CD4-positive, alpha-beta T cell treated with Interleukin-12 subunit alpha and Interleukin-12 subunit beta, for 1 hour (primary cell): ENCODE results near the gene PROX2.

ENCODE experiments used
- DNase-seq: peaks from one replicate; pipeline ENCODE4 v3.0.0-alpha.2; 2020

PROX2 gene

DNA sequence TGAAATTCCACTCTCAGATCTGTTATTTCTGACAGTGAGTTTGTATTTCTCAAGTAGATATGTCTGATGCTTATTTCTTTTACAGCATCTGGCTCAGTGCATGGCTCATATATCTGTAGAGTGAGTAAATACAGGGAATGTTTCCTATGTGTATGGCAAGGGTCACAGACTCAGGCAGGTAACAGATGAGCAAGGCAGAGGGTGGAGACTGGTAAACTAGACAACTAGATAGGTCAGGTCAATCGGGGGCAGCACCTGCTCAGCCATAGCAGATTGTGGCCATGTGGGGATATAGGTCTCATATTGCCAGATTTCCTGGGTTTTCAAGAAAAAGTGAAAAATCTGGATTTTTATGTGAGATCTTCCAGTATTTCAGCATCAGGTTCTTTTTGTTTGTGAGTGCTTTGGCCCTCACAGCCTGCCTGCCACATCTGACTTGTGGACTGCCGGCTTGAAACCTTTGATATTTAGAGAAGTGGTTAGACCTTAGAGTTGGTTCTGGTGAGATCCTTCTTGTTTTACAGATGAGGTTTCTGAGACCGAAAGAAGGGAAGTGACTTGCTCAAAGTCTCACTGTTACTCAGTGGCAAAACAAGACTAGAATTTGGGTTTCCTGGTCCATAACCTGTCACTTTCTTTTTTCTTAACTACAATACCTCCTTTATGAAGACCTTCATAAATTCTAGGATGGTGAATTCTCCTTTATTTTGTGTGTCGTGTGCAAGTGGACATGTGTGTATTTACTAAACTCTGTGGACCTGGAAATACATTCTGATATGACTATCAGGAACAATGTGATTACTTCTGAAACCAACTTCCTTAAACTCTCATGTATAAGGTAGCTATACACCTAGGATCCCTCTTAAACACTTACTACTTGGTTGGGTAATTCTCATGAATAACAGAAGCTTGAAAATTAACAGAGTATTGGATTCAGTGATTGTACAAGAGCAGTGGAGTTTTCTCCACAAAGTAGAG, 34.4 kb downstream of the PROX2 start:
- DNase-seq = peak; percentile 52

- DNase-seq = no peak
Measured at GRCh38 chr14:74840603-74841030, 35.3 kb downstream of the PROX2 start.

DNA sequence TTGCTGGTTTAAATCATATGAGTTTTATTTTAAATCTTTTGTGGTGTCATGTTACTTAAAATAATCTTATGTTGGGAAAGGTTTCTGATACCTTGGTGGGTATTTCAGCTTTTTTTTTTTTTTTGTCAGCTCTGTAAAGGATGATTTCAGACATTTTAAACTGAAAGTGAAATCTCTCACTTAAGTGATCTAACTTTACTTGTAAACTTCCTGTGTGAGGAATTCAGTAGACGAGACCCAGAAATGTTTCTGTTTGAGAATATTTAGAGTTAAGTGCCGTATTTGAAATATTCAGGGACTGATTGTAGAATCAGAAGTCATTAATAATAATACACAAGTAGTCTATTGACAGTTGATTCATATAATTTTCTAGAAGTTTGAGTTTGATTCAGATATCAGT, 37.8 kb downstream of the PROX2 start:
- peak; percentile 54 for DNase-seq

DNA sequence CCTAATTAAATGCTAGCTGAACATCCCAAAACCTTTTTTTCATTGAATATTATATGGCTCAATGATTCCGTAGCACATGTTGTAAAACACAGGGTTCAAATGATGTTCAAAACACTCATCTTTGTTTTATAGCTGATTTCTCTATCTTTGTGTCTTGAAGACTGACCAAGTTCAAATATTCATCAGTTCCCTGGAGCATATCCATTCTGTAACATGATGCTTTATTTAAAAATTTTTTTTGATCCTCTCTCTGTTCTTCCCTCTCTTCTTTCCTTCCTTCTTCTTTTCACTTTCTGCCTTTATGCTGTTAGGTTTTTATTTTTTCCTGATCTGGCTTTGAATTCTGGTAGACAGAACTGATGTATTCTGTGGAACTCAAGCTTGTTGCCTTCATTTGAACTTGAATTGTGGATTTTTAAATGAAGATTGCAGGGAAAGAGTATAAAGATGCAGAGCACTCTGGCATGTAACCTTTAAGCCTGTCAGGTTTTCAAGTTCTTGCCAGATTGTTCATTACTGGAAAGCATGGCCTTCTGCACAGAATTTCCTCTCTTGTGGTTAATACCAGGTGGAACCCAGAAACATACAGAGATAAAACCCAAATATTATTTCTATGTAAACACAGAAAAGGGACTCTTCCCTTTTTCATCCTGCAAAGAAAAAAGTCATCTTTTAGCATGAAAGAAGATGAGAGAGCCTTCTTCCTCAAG, 39.5 kb downstream of the PROX2 start:
- DNase-seq = no peak

DNA sequence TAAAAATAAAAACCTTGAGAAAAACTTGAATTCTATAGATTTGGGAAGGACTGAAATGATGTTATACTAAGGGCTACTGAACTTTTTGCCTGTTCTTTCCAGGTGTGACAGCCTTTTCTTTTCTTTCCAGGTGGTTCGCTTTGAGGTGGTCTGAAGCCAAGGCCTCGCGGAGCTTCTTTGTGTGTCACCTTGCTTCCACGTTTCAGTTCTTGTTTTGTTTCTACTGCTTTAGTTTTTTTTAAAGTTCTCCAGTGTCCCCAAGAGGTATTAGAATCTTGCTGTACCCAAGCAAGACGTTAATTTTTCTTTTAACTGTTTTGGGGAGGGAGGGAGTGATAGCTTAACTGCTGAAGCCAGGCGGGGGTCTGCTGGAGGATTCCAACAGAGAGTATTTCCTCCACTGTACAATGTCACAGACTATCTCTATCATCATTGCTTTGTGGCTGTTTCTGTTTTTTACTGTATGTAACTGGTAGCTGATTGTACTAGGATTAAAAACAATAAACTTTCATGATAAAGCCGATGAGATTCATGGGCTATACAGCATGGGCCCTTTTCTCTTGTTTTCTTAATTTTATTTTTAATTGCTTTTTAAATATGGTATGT, 40.2 kb downstream of the PROX2 start:
- no peak for DNase-seq

DNA sequence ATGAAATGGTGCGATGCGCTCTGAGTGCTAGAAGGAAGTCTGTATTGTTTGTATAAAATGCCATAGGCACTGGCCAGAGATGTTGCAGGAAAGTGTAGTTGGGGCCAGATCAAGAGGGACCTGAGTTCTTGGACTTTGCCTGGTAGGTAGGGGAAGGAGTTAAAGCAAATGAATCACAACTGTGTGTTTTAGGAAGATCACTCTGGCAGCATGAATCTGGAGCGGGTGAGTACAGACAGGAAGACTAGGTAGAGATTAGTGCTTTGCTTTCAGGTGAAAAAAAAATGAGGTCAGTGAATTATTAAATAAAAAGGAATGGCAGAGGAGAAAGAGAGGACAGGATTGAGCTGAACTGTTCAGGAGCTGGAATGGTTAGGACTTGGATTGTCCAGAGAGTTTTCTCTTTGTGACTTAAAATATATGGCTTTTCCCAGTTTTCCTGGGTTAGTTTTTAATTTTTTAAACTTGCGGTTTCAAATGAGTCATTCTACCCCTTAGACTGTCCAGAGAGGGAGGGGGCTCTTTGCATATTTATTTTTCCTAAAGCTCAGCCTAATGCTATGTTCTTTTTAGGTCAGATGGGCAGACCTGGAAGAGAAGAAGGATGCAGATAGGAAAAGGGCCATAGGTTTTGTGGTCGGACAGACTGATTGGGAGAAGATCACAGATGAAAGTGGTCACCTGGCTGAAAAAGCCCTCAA, 41.1 kb downstream of the PROX2 start:
- DNase-seq = no peak

DNA sequence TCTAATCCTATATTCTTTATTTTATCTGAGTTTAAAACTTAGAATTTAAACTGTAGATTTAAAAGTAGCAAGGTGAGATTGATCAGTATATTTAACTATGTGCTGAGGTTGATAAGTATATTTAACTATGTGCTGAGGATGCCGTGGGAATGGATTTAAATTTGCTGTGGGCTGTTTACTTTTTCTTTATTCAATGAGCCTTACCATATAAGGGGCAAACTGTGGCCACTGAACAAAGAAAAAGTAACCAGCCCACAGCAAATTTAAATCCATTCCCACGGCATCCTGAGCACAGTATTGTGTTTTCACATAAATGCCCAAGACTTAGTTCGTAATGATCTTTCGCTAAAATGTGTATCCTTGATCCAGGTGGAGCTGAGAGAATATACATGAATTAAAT, 43.1 kb downstream of the PROX2 start:
- no peak for DNase-seq

DNA sequence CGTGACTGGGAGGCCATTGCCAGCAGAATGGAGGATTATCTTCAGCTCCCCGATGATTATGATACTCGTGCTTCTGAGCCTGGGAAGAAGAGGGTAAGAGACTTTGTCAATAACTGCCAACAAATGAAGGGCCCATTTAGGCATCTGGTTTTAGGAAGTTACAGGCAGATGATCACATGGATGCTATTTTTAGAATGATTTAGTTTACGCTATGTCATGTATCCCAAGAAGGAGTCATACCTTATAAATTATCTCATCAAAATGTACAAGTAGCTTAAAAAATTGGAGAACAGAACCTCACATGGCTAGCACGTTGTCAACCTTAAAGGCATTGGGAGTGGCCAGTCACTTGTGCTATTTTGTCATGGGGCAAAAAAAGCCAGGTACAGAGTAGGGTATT, 46.7 kb downstream of the PROX2 start:
- no peak for DNase-seq

GRCh38 chr14:74826574-74826973, 49.4 kb downstream of the PROX2 start:
- no peak for DNase-seq
